ENCODE results near the gene AAMP. TPM values are rescaled to one million over a fixed set of nuclear protein-coding genes. Genes with fewer than 3 reads are reported as not detected.
A peak's percentile ranks its signal among the peaks of the same experiment; 100 is the strongest.

AAMP gene
- total RNA-seq, 1 experiment from 2014 or later = 126 TPM

- Histone ChIP-seq H3K4me1 (replicated peaks; ENCODE audit: insufficient read depth) (no peaks in the 10 kb centered on the region), H3K4me2 (no peak overlapping the region), H3K9me2 (ENCODE audit: insufficient read depth) (no peaks in the 10 kb centered on the region), H3K79me2 (ENCODE audit: low read depth) (no peaks in the 10 kb centered on the region), H3K4me3 (no peak overlapping the region), H4K20me1 (ENCODE audit: insufficient read depth) (no peaks in the 10 kb centered on the region), H3K9me3 (ENCODE audit: insufficient read depth, low read depth) (no peaks in the 10 kb centered on the region), H3K27me3 (ENCODE audit: insufficient read depth, low read depth) (no peaks in the 10 kb centered on the region), H3K36me3 (ENCODE audit: low read depth) (no peaks in the 10 kb centered on the region; the same call in 1 of the 2 replicates), H3K27ac (no peak overlapping the region), H2AFZ (no peak overlapping the region), H3F3A (ENCODE audit: insufficient read depth, low read depth) (peaks cover 23% of the 10 kb centered on the region)
- DNase-seq = no peak
- no peak for TF ChIP-seq EZH2 (IDR thresholded peaks at IDR 0.05; ENCODE audit: low read depth)
- TF ChIP-seq, protein P1, sequence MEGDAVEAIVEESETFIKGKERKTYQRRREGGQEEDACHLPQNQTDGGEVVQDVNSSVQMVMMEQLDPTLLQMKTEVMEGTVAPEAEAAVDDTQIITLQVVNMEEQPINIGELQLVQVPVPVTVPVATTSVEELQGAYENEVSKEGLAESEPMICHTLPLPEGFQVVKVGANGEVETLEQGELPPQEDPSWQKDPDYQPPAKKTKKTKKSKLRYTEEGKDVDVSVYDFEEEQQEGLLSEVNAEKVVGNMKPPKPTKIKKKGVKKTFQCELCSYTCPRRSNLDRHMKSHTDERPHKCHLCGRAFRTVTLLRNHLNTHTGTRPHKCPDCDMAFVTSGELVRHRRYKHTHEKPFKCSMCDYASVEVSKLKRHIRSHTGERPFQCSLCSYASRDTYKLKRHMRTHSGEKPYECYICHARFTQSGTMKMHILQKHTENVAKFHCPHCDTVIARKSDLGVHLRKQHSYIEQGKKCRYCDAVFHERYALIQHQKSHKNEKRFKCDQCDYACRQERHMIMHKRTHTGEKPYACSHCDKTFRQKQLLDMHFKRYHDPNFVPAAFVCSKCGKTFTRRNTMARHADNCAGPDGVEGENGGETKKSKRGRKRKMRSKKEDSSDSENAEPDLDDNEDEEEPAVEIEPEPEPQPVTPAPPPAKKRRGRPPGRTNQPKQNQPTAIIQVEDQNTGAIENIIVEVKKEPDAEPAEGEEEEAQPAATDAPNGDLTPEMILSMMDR (conservative IDR thresholded peaks at IDR 0.05) = peak; percentile 68
- CTCF ChIA-PET = no interaction called here
- intact Hi-C loops (cut with micrococcal nuclease; ENCODE audit: unreplicated experiment) = loop anchor here (5.0 kb wide), 1 partner anchor 70 kb away; no protein-coding TSS in a partner anchor
- BruUV-seq (replicated peaks) = no TSS peak
- POLR2A ChIA-PET (ENCODE audit: unreplicated experiment) = no interaction called here
These were observed 12.5 kb downstream of the AAMP start for GRCh38 chr2:218257390-218257981.

- no peaks in the 10 kb centered on the region for H3K79me2 ChIP-seq (ENCODE audit: low read depth)
- no peaks in the 10 kb centered on the region for H3K9me3 ChIP-seq (ENCODE audit: insufficient read depth, low read depth)
- intact Hi-C loops (cut with micrococcal nuclease; ENCODE audit: unreplicated experiment) = loop anchor here (5.0 kb wide), 1 partner anchor 69 kb away; no protein-coding TSS in a partner anchor
- BruUV-seq (replicated peaks) = TSS peak; percentile 8
- no peak for DNase-seq
- peaks cover 24% of the 10 kb centered on the region for H3F3A ChIP-seq (ENCODE audit: insufficient read depth, low read depth)
- H3K27ac ChIP-seq = no peak overlapping the region
- H3K9me2 ChIP-seq (ENCODE audit: insufficient read depth) = no peaks in the 10 kb centered on the region
- H4K20me1 ChIP-seq (ENCODE audit: insufficient read depth) = no peaks in the 10 kb centered on the region
- no peaks in the 10 kb centered on the region for H3K27me3 ChIP-seq (ENCODE audit: insufficient read depth, low read depth)
- TF ChIP-seq, protein P1 (conservative IDR thresholded peaks at IDR 0.05) = no peak
- no peak for TF ChIP-seq EZH2 (IDR thresholded peaks at IDR 0.05; ENCODE audit: low read depth)
- POLR2A ChIA-PET (ENCODE audit: unreplicated experiment) = no interaction called here
- CTCF ChIA-PET = interaction anchor here (0.7 kb wide), 1 partner anchor 9 kb away, joined by 4 read pairs; no protein-coding TSS in a partner anchor
- no peak overlapping the region for H2AFZ ChIP-seq
- peaks cover 5% of the 10 kb centered on the region; the same call in 1 of the 2 replicates for H3K36me3 ChIP-seq (ENCODE audit: low read depth)
- H3K4me3 ChIP-seq = no peak overlapping the region
- H3K4me2 ChIP-seq = no peak overlapping the region
- no peaks in the 10 kb centered on the region for H3K4me1 ChIP-seq (replicated peaks; ENCODE audit: insufficient read depth)
These were observed 13.2 kb downstream of the AAMP start for GRCh38 chr2:218256612-218257350.

- BruUV-seq (replicated peaks) = no TSS peak
- H4K20me1 ChIP-seq (ENCODE audit: insufficient read depth) = no peaks in the 10 kb centered on the region
- no peaks in the 10 kb centered on the region for H3K9me2 ChIP-seq (ENCODE audit: insufficient read depth)
- H3K9me3 ChIP-seq (ENCODE audit: insufficient read depth, low read depth) = no peaks in the 10 kb centered on the region
- H3K27me3 ChIP-seq (ENCODE audit: insufficient read depth, low read depth) = no peaks in the 10 kb centered on the region
- H2AFZ ChIP-seq = no peak overlapping the region
- intact Hi-C loops (cut with micrococcal nuclease; ENCODE audit: unreplicated experiment) = loop anchor here (5.0 kb wide), 1 partner anchor 68 kb away; no protein-coding TSS in a partner anchor
- ChIA-PET CTCF (interaction anchor here (0.6 kb wide), 1 partner anchor 469 kb away, joined by 3 read pairs; no protein-coding TSS in a partner anchor), POLR2A (ENCODE audit: unreplicated experiment) (no interaction called here)
- no peak overlapping the region for H3K4me3 ChIP-seq
- H3K27ac ChIP-seq = no peak overlapping the region
- peaks cover 10% of the 10 kb centered on the region; the same call in 1 of the 2 replicates for H3K36me3 ChIP-seq (ENCODE audit: low read depth)
- H3F3A ChIP-seq (ENCODE audit: insufficient read depth, low read depth) = peaks cover 24% of the 10 kb centered on the region
- H3K4me1 ChIP-seq (replicated peaks; ENCODE audit: insufficient read depth) = no peaks in the 10 kb centered on the region
- TF ChIP-seq EZH2 (IDR thresholded peaks at IDR 0.05; ENCODE audit: low read depth) = no peak
- TF ChIP-seq, protein P1 (conservative IDR thresholded peaks at IDR 0.05) = no peak
- no peak overlapping the region for H3K4me2 ChIP-seq
- no peaks in the 10 kb centered on the region for H3K79me2 ChIP-seq (ENCODE audit: low read depth)
- DNase-seq = no peak
These were observed 14.5 kb downstream of the AAMP start for GRCh38 chr2:218255446-218255845.

All from PC-9 (cell line).